H9 (cell line): ENCODE measurements around the gene PPP1CA. TPM values are rescaled to one million over a fixed set of nuclear protein-coding genes. Genes with fewer than 3 reads are reported as not detected.
A peak's percentile ranks its signal among the peaks of the same experiment; 100 is the strongest.

Experiments
- DNase-seq: peaks from one replicate; pipeline ENCODE4 v3.0.0-alpha.2; 2017
- H2AFZ ChIP-seq: one replicate; pipeline ENCODE4 v1.6.1; 2013; ENCODE audit warnings: mild to moderate bottlenecking, low read length, control low read depth, moderate library complexity
- H2AK5ac ChIP-seq: 2 replicates; pipeline ENCODE4 v1.6.1; 2013; ENCODE audit warnings: low read length, control low read depth, mixed read lengths; ENCODE audit not compliant: insufficient read length
- H2BK120ac ChIP-seq: one replicate; pipeline ENCODE4 v1.6.1; 2013; ENCODE audit warnings: low read depth, mild to moderate bottlenecking, low read length, control low read depth, inconsistent platforms; ENCODE audit not compliant: poor library complexity, severe bottlenecking
- H2BK12ac ChIP-seq: 2 replicates; pipeline ENCODE4 v1.6.1; 2013; ENCODE audit warnings: low read length, control low read depth, mixed read lengths, low read depth; ENCODE audit not compliant: insufficient read length
- H2BK15ac ChIP-seq: 2 replicates; pipeline ENCODE4 v1.6.1; 2013; ENCODE audit warnings: low read depth, low read length, control low read depth
- H2BK20ac ChIP-seq: one replicate; pipeline ENCODE4 v1.6.1; 2013; ENCODE audit warnings: low read depth, mild to moderate bottlenecking, low read length, control low read depth, inconsistent platforms; ENCODE audit not compliant: poor library complexity, severe bottlenecking
- H2BK5ac ChIP-seq: 2 replicates; pipeline ENCODE4 v1.6.1; 2013; ENCODE audit warnings: low read length, control low read depth, mixed read lengths; ENCODE audit not compliant: insufficient read length
- H3K14ac ChIP-seq: 2 replicates; pipeline ENCODE4 v1.6.1; 2013; ENCODE audit warnings: low read length, control low read depth; ENCODE audit not compliant: insufficient read depth
- H3K18ac ChIP-seq: 2 replicates; pipeline ENCODE4 v1.6.1; 2013; ENCODE audit warnings: low read depth, mild to moderate bottlenecking, mixed read lengths, low read length, control low read depth; ENCODE audit not compliant: insufficient read length
- H3K23ac ChIP-seq: 2 replicates; pipeline ENCODE4 v1.6.1; 2013; ENCODE audit warnings: low read length, control low read depth, mixed read lengths, low read depth; ENCODE audit not compliant: insufficient read length
- H3K23me2 ChIP-seq: 2 replicates; pipeline ENCODE4 v1.6.1; 2013; ENCODE audit warnings: low read depth, mild to moderate bottlenecking, mixed read lengths, low read length, control low read depth; ENCODE audit not compliant: insufficient read length, poor library complexity, severe bottlenecking
- H3K27ac ChIP-seq: 2 replicates; pipeline ENCODE4 v1.5.1; 2013; ENCODE audit warnings: low read length, control low read depth, mixed read lengths, low read depth; ENCODE audit not compliant: insufficient read length
- H3K27me3 ChIP-seq: 2 replicates; pipeline ENCODE4 v1.6.1; 2013; ENCODE audit warnings: low read length, control low read depth, inconsistent platforms; ENCODE audit not compliant: insufficient read depth
- H3K4ac ChIP-seq: 2 replicates; pipeline ENCODE4 v1.6.1; 2013; ENCODE audit warnings: low read depth, mild to moderate bottlenecking, control low read depth, inconsistent platforms, low read length, moderate library complexity
- H3K4me1 ChIP-seq: 2 replicates; pipeline ENCODE4 v1.6.1; 2013; ENCODE audit warnings: low read length, control low read depth, inconsistent platforms; ENCODE audit not compliant: insufficient read depth
- H3K4me2 ChIP-seq: 2 replicates; pipeline ENCODE4 v1.6.1; 2013; ENCODE audit warnings: low read length, control low read depth, mixed read lengths; ENCODE audit not compliant: insufficient read length, insufficient read depth
- H3K56ac ChIP-seq: 2 replicates; pipeline ENCODE4 v1.6.1; 2013; ENCODE audit warnings: low read depth, mild to moderate bottlenecking, mixed read lengths, low read length, control low read depth; ENCODE audit not compliant: insufficient read length
- H3K79me1 ChIP-seq: 2 replicates; pipeline ENCODE4 v1.6.1; 2013; ENCODE audit warnings: low read depth, mild to moderate bottlenecking, moderate library complexity, low read length, control low read depth, inconsistent platforms; ENCODE audit not compliant: insufficient read depth, poor library complexity, severe bottlenecking
- H3K79me2 ChIP-seq: 2 replicates; pipeline ENCODE4 v1.6.1; 2013; ENCODE audit warnings: low read length, control low read depth, inconsistent platforms; ENCODE audit not compliant: insufficient read depth
- H3K9ac ChIP-seq: 2 replicates; pipeline ENCODE4 v1.6.1; 2013; ENCODE audit warnings: low read length, control low read depth, mixed read lengths; ENCODE audit not compliant: insufficient read length; ENCODE audit errors: extremely low read depth
- H3K9me3 ChIP-seq: one replicate; pipeline ENCODE4 v1.6.1; 2013; ENCODE audit warnings: low read depth, low read length, inconsistent platforms; ENCODE audit not compliant: control insufficient read depth
- H3T11ph ChIP-seq: one replicate; pipeline ENCODE4 v1.6.1; 2013; ENCODE audit warnings: mild to moderate bottlenecking, low read length, control low read depth, inconsistent platforms
- H4K20me1 ChIP-seq: one replicate; pipeline ENCODE4 v1.6.1; 2013; ENCODE audit not compliant: control insufficient read depth, insufficient read length, insufficient read depth
- H4K5ac ChIP-seq: 2 replicates; pipeline ENCODE4 v1.6.1; 2013; ENCODE audit warnings: low read depth, mild to moderate bottlenecking, mixed read lengths, low read length, control low read depth; ENCODE audit not compliant: insufficient read length
- H4K8ac ChIP-seq: replicated peaks from 2 replicates; pipeline ENCODE4 v1.6.1; 2013; ENCODE audit warnings: low read length, control low read depth, mixed read lengths, low read depth; ENCODE audit not compliant: insufficient read length
- H4K91ac ChIP-seq: 2 replicates; pipeline ENCODE4 v1.6.1; 2013; ENCODE audit warnings: low read depth, mild to moderate bottlenecking, moderate library complexity, mixed read lengths, low read length, control low read depth; ENCODE audit not compliant: insufficient read length
- H3K27ac Mint-ChIP-seq, 3 experiments: 2 replicates in 2 of 3; 3 replicates in 1 of 3; pipeline ENCODE4 v1.8.0; 2020 to 2021; ENCODE audit warnings: mixed read lengths in 3 of 3, mild to moderate bottlenecking in 1 of 3, moderate library complexity in 1 of 3
- H3K27me3 Mint-ChIP-seq: 2 replicates; pipeline ENCODE4 v1.8.0; 2021; ENCODE audit warnings: low read depth, mild to moderate bottlenecking, moderate library complexity, mixed read lengths
- H3K36me3 Mint-ChIP-seq, 3 experiments: 2 replicates in 2 of 3; 3 replicates in 1 of 3; pipeline ENCODE4 v1.8.0; 2020 to 2021; ENCODE audit warnings: low read depth in 3 of 3, mixed read lengths in 3 of 3; ENCODE audit not compliant: insufficient read depth in 1 of 3
- H3K4me1 Mint-ChIP-seq, 2 experiments: 2 replicates each; pipeline ENCODE4 v1.8.0; 2020; ENCODE audit warnings: mixed read lengths in 2 of 2
- H3K4me3 Mint-ChIP-seq, 2 experiments: 2 replicates in 1 of 2; 3 replicates in 1 of 2; pipeline ENCODE4 v1.8.0; 2020 to 2021; ENCODE audit warnings: mild to moderate bottlenecking in 2 of 2, mixed read lengths in 2 of 2, moderate library complexity in 1 of 2
- H3K9me3 Mint-ChIP-seq, 2 experiments: 2 replicates in 1 of 2; 3 replicates in 1 of 2; pipeline ENCODE4 v1.8.0; 2020; ENCODE audit warnings: mild to moderate bottlenecking in 2 of 2, mixed read lengths in 2 of 2, moderate library complexity in 1 of 2
- WGBS: extraction: QIAGEN DNeasy Blood & Tissue Kit; methylation state at CpG from one replicate; pipeline ENCODE4 v1.1.7; 2013; ENCODE audit warnings: missing lambda C conversion rate, low lambda C conversion rate, mixed read lengths; ENCODE audit not compliant: insufficient read length; ENCODE audit errors: extremely low coverage; 5-methylcytosine and 5-hydroxymethylcytosine counted together
- total RNA-seq: library from RNA; stranded (reverse); gene quantifications from 2 replicates; pipeline ENCODE4 v1.2.1, GENCODE V29; 2021
- TF ChIP-seq, protein P1 (sequence below): fragments of 200-600 bp; sonication (generic); conservative IDR thresholded peaks from 3 replicates; pipeline ENCODE4 v1.8.0; 2021; ENCODE audit warnings: antibody characterized with exemption, mild to moderate bottlenecking

PPP1CA gene
- total RNA-seq, 1 experiment from 2014 or later = 205 TPM

DNA sequence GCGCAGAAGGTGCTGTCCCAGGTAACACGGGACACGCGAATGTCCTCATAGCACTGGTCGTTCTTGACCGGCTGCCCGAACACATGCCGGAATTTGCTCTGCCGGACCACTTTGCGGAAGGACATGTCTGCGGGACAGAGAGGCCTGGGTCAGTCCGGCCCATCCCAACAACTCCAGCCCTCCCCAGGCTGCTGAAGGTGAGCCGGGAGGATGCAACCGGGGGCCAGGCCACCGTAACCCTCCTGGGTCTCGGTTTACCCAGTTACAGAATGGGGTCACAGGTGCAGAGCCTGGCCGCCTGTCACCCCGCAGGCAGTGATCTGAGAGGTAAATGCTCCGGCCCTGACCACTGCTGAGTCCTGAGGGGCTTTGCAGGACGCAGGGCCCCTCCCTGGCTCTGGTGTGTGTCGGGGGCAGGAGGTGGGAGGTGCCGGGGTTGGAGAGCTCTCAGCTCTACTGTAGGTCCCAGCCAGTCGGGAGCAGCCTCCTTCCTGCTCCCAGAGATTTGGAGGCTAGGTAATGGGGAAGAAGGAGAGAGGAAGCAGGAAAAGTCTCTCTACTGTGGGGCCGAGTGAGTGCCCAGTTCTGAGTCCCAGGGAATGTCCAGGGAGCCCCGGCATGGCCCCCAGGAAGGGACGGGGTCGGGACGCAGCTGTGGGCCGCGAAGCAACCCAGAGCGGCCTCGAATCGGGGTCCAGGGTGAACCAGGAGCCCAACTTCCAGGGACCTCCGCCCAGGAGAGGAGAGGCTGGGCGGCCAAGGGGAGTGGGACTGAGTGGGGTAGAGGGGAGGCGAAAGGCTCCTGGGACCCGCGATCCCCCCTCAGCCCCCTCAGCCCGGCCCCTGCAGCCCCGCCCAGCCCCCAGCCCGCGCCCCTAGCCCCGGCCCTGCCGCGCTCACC, 41.1 kb upstream of the PPP1CA start:
- H3K27ac ChIP-seq = no peak overlapping the region
- no peaks in the 10 kb centered on the region for H3K9me3 ChIP-seq
- H4K91ac ChIP-seq = no peak overlapping the region
- H2BK15ac ChIP-seq = no peak overlapping the region
- H3K27me3 ChIP-seq = no peaks in the 10 kb centered on the region
- H3K4ac ChIP-seq = no peak overlapping the region
- peak overlapping the region; percentile 12 for H3K9ac ChIP-seq
- no peak overlapping the region for H2BK5ac ChIP-seq
- H2BK120ac ChIP-seq = no peak overlapping the region
- H3K4me2 ChIP-seq = peak overlapping the region; percentile 79
- H3K4me1 ChIP-seq = no peaks in the 10 kb centered on the region
- Mint-ChIP-seq H3K4me3 (peak overlapping the region; percentile 84 to 94), H3K27me3 (peaks cover 7% of the 10 kb centered on the region; the same call in 1 of the 2 replicates), H3K9me3 (no peaks in the 10 kb centered on the region), H3K27ac (peak overlapping the region in 1 of 3 experiments; percentile 96; a peak in 3 of 7 replicates), H3K36me3 (peaks cover 10 to 28% (median 27%) of the 10 kb centered on the region in 3 experiments; a peak in 5 of 7 replicates), H3K4me1 (peaks cover 2 to 9% of the 10 kb centered on the region in 2 experiments; a peak in 2 of 4 replicates)
- peaks cover 4% of the 10 kb centered on the region for H3K23me2 ChIP-seq
- TF ChIP-seq, protein P1, sequence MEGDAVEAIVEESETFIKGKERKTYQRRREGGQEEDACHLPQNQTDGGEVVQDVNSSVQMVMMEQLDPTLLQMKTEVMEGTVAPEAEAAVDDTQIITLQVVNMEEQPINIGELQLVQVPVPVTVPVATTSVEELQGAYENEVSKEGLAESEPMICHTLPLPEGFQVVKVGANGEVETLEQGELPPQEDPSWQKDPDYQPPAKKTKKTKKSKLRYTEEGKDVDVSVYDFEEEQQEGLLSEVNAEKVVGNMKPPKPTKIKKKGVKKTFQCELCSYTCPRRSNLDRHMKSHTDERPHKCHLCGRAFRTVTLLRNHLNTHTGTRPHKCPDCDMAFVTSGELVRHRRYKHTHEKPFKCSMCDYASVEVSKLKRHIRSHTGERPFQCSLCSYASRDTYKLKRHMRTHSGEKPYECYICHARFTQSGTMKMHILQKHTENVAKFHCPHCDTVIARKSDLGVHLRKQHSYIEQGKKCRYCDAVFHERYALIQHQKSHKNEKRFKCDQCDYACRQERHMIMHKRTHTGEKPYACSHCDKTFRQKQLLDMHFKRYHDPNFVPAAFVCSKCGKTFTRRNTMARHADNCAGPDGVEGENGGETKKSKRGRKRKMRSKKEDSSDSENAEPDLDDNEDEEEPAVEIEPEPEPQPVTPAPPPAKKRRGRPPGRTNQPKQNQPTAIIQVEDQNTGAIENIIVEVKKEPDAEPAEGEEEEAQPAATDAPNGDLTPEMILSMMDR = no peak
- no peak for DNase-seq
- H4K8ac ChIP-seq = no peak overlapping the region
- no peak overlapping the region for H3T11ph ChIP-seq
- no peak overlapping the region for H2BK20ac ChIP-seq
- H3K14ac ChIP-seq = no peak overlapping the region
- no peak overlapping the region for H4K5ac ChIP-seq
- H3K79me1 ChIP-seq = no peaks in the 10 kb centered on the region
- H3K18ac ChIP-seq = no peak overlapping the region
- H3K56ac ChIP-seq = no peak overlapping the region
- no peak overlapping the region for H2AK5ac ChIP-seq
- H4K20me1 ChIP-seq = no peaks in the 10 kb centered on the region
- no peaks in the 10 kb centered on the region for H3K79me2 ChIP-seq
- H2BK12ac ChIP-seq = no peak overlapping the region
- H2AFZ ChIP-seq = no peak overlapping the region
- no CpG with 5 or more reads among the region's 45 CpGs for WGBS
- no peak overlapping the region for H3K23ac ChIP-seq
